Upper lobe of left lung (tissue), 4 donors: ENCODE measurements around the gene OR5W2.
"Not testable (repeated sequence)": the region's sequence is repeated elsewhere in the genome, so short reads cannot be mapped to it uniquely, and the experiment has no call there.

Source experiments
- CTCF ChIP-seq, 6 experiments: fragments of 450-650 bp in 4 of 6; fragments of 200-600 bp in 2 of 6; sonication (generic) in 2 of 6; IDR thresholded peaks; one replicate each; pipeline ENCODE4 v1.5.1; 2016 to 2019; ENCODE audit warnings: antibody characterized with exemption in 6 of 6
- EP300 ChIP-seq, 4 donors: sonication (generic); formaldehyde crosslinking; IDR thresholded peaks; one replicate each; pipeline ENCODE4 v1.5.1; 2017; ENCODE audit warnings: antibody characterized with exemption in 4 of 4, control low read depth in 2 of 4
- POLR2A ChIP-seq, 4 donors: fragments of 450-650 bp; IDR thresholded peaks; one replicate each; pipeline ENCODE4 v1.5.1; 2016 to 2017; ENCODE audit warnings: antibody characterized with exemption in 4 of 4, mild to moderate bottlenecking in 2 of 4
- POLR2AphosphoS5 ChIP-seq, 2 donors: sonication (generic); formaldehyde crosslinking; IDR thresholded peaks; one replicate each; pipeline ENCODE4 v1.5.1; 2017; ENCODE audit warnings: antibody characterized with exemption in 2 of 2

- not testable (repeated sequence) for TF ChIP-seq CTCF, POLR2AphosphoS5, POLR2A, EP300 (IDR thresholded peaks at IDR 0.05)
Measured at GRCh38 chr11:55882997-55883396, 31.4 kb downstream of the OR5W2 start, which contains the start of gene TRIM51.
